ENCODE results near the gene RND3. TPM values are rescaled to one million over a fixed set of nuclear protein-coding genes. Genes with fewer than 3 reads are reported as not detected.

RND3 gene
- total and polyA plus RNA-seq, 10 of the 15 experiments (the other 5 are each of a cell fraction or from before 2014, with no cell fraction given), result 0.38 to 18.3 (median 0.93) TPM

- SMC1A ChIA-PET (ENCODE audit: uncharacterized antibody, unreplicated experiment), result interaction anchor here (0.7 to 6.5 kb wide), 26 partner anchors 6 to 351 kb away, joined by 3 to 66 read pairs (median 4); no protein-coding TSS in a partner anchor
- no peak overlapping the region for H2AFZ ChIP-seq (ENCODE audit: control insufficient read depth, low read depth, low read length)
- CTCF ChIA-PET, result interaction anchor here (1.0 to 3.7 kb wide), 8 partner anchors 8 to 455 kb away, joined by 3 to 21 read pairs (median 4); no protein-coding TSS in a partner anchor
- POLR2A ChIA-PET, result interaction anchor here (0.6 to 7.0 kb wide), 9 partner anchors 9 to 383 kb away, joined by 3 to 45 read pairs (median 6); no protein-coding TSS in a partner anchor
- ATAC-seq (peak; percentile 29; the same call in 2 of the 3 replicates), DNase-seq (ENCODE audit: low read depth, low spot score) (no peak), FAIRE-seq (no peak)
- H3K36me3 ChIP-seq (ENCODE audit: control insufficient read depth in 2 of 2, insufficient read depth in 2 of 2, low read length in 1 of 2), result no peaks in the 10 kb centered on the region
- no peak overlapping the region for H3K9ac ChIP-seq (ENCODE audit: control insufficient read depth, insufficient read depth, low read length)
- RAD21 ChIA-PET (ENCODE audit: unreplicated experiment), result interaction anchor here (0.7 to 11.2 kb wide), 26 partner anchors 6 to 933 kb away, joined by 3 to 143 read pairs (median 4); partner anchors contain the start of gene RIF1
- intact Hi-C loops (cut with micrococcal nuclease; ENCODE audit: unreplicated experiment) (no loop called here), in situ Hi-C loops (cut with MboI) (no loop called here)
- H3K4me1 ChIP-seq (ENCODE audit: control insufficient read depth, insufficient read depth, low read length), result no peaks in the 10 kb centered on the region
- H3K27me3 ChIP-seq (replicated peaks in 1 of 2; ENCODE audit: control insufficient read depth in 2 of 2, insufficient read depth in 2 of 2, low read length in 1 of 2), result no peaks in the 10 kb centered on the region; a peak in 1 of 4 replicates
- H3K9me3 ChIP-seq (replicated peaks; ENCODE audit: control insufficient read depth, insufficient read depth, low read length), result no peaks in the 10 kb centered on the region
- 31% methylated on average over 7 of the region's 7 CpGs for WGBS (ENCODE audit: insufficient coverage, insufficient replicate concordance, low lambda C conversion rate, missing lambda C conversion rate)
- no peaks in the 10 kb centered on the region for H3K79me2 ChIP-seq (ENCODE audit: control insufficient read depth, insufficient read depth, low read length)
- no TSS peak for BruUV-seq (replicated peaks)
- no peak overlapping the region for H3K4me3 ChIP-seq
- no peaks in the 10 kb centered on the region; the same call in 1 of the 2 replicates for H4K20me1 ChIP-seq (ENCODE audit: control insufficient read depth, insufficient read depth)
- no peak overlapping the region for H3K27ac ChIP-seq (ENCODE audit: control insufficient read depth, insufficient read depth)
- H3K4me2 ChIP-seq (ENCODE audit: control insufficient read depth, insufficient read depth), result no peak overlapping the region
- TF ChIP-seq BACH1 (IDR thresholded peaks at IDR 0.05; ENCODE audit: borderline replicate concordance) (no peak), CEBPB (IDR thresholded peaks at IDR 0.05; ENCODE audit: borderline replicate concordance in 1 of 2, low read depth in 2 of 2, low read length in 2 of 2) (no peak), SUPT20H (IDR thresholded peaks at IDR 0.05; ENCODE audit: borderline replicate concordance, control insufficient read depth, low read depth, low read length) (no peak), ETV6 (conservative IDR thresholded peaks at IDR 0.05 in 1 of 2, IDR thresholded peaks at IDR 0.05 in 1 of 2; ENCODE audit: borderline replicate concordance in 1 of 2, low read depth in 1 of 2) (no peak), BCL3 (IDR thresholded peaks at IDR 0.05; ENCODE audit: borderline replicate concordance, insufficient read depth, low read depth, low read length, poor library complexity, severe bottlenecking) (no peak), NBN (IDR thresholded peaks at IDR 0.05) (no peak), MAX (IDR thresholded peaks at IDR 0.05; ENCODE audit: low read depth, low read length) (no peak), EED (IDR thresholded peaks at IDR 0.05; ENCODE audit: low read depth) (no peak), MEF2A (IDR thresholded peaks at IDR 0.05; ENCODE audit: insufficient read depth, low read depth, low read length) (no peak), TBL1XR1 (IDR thresholded peaks at IDR 0.05; ENCODE audit: low read depth, low read length) (no peak), TCF12 (IDR thresholded peaks at IDR 0.05; ENCODE audit: low read depth, low read length) (no peak), CBX3 (IDR thresholded peaks at IDR 0.05; ENCODE audit: borderline replicate concordance, low read depth) (no peak), ZSCAN29 (IDR thresholded peaks at IDR 0.05) (0 out of 2 replicates have a peak, but pooled peaks have one; percentile 21), E4F1 (IDR thresholded peaks at IDR 0.05; ENCODE audit: borderline replicate concordance, partially characterized antibody) (no peak), NKRF (conservative IDR thresholded peaks at IDR 0.05) (no peak), HDAC6 (IDR thresholded peaks at IDR 0.05; ENCODE audit: unreplicated experiment) (no peak), ATF3 (IDR thresholded peaks at IDR 0.05; ENCODE audit: borderline replicate concordance, extremely low read depth, low read depth, low read length) (no peak)
Measured at GRCh38 chr2:150476809-150477302, 10.6 kb downstream of the RND3 start.
